GM19324 (cell line): ENCODE data around the gene CHKB.
"Not testable (repeated sequence)": the region's sequence is repeated elsewhere in the genome, so short reads cannot be mapped to it uniquely, and the experiment has no call there.

Source experiments
- ATAC-seq: cut with Tn5 transposase; IDR thresholded peaks from one replicate; pipeline ENCODE4 v1.9.1; 2021; ENCODE audit warnings: mild to moderate bottlenecking, moderate library complexity; ENCODE audit not compliant: unreplicated experiment, low FRiP score

Gene CHKB

DNA sequence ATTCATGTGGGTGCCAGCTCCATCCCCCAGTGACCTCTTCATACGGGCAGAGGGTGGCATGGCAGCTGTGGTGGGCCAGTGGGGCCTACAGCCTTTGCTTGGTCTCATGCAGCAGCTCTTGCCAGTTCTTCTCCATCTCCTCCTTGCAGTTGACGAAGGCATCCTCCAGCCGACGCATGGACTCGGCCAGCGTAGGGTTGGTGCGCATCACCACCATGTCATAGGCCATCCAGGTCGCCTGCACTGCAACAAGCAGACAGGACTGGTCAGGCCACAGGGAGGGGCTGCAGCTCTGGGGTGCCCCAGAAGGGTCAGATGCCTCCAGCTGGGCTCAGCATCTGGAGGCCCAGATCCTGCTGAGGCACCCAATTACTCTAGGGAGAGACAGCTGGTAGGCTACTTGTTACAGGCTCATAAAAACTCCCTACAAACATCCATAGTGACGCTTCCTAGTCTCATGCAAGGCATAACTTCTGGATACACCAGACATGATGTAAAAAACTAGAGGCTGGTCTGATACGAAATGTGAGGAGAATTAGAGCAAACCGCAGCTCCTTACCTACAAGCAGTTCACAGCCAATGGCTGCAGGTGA lies 31.4 kb downstream of the CHKB start:
- ATAC-seq: no peak

DNA sequence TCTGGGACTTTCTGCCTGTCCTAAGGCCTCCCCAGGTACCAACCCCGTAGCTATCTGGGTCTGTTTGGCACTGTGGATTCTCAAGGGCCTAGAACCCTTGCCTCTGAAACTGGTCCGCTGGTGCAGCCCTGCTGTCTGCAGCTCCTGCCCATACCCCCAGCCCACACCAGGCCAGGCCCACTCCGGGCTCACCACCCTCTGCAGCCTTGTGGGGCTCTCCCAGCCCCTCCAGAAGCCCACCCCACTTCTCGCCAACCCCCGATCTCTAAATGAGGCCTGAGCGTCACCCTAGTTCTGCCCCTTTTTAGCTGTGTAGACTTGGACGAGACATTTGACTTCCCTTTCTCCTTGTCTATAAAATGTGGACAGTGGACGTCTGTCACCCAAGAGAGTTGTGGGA lies 32.3 kb downstream of the CHKB start:
- ATAC-seq: no peak

DNA sequence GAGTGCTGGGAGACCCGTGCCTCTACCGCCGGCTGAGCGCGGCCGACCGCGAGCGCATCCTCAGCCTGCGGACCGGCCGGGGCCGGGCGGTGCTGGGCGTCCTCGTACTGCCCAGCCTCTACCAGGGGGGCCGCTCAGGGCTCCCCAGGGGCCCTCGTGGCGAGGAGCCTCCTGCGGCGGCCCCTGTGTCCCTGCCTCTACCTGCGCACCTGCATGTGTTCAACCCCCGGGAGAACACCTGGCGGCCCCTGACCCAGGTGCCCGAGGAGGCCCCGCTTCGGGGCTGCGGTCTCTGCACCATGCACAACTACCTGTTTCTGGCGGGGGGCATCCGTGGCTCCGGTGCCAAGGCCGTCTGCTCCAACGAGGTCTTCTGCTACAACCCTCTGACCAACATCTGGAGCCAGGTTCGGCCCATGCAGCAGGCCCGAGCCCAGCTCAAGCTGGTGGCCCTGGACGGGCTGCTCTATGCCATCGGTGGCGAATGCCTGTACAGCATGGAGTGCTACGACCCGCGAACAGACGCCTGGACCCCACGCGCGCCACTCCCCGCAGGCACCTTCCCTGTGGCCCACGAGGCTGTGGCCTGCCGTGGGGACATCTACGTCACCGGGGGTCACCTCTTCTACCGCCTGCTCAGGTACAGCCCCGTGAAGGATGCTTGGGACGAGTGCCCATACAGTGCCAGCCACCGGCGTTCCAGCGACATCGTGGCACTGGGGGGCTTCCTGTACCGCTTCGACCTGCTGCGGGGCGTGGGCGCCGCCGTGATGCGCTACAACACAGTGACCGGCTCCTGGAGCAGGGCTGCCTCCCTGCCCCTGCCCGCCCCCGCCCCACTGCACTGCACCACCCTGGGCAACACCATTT lies 33.5 kb downstream of the CHKB start:
- no peak for ATAC-seq

DNA sequence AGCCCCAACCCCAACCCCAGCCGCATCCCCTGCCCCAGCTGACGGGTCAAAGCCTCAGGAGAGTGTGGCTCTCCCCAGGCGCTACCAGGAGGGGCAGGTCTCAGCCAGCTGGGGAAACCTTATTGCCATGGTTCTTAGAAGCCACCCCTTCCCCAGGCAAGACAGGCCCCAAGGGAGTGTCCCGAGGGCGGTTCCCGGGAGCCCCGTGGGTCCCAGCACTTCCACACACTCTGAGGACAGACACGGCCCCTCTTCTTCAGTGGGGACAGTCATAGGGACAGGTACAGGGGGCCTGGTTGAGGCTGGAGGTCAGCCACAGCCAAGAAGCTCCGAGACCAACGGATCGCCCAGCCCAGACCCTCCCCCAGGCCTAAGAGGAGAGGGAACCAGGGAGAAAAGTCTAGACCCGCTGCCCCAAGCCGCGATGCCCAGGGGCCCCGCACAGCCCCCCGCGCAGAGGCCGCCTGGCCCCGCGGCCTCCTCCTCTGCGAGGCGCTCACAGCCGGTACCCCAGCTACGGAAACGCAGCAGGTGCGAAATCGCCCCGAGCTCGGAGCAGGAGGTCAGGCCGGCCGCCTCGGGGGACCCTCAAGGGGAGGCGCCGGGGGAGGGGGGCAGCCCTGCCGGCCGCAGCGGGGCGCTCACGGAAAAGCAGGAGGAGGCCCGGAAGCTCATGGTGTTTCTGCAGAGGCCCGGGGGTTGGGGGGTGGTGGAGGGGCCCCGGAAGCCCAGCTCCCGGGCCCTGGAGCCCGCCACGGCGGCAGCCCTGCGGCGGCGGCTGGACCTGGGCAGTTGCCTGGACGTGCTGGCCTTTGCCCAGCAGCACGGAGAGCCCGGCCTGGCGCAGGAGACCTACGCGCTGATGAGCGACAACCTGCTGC lies 34.4 kb downstream of the CHKB start:
- ATAC-seq: no peak

DNA sequence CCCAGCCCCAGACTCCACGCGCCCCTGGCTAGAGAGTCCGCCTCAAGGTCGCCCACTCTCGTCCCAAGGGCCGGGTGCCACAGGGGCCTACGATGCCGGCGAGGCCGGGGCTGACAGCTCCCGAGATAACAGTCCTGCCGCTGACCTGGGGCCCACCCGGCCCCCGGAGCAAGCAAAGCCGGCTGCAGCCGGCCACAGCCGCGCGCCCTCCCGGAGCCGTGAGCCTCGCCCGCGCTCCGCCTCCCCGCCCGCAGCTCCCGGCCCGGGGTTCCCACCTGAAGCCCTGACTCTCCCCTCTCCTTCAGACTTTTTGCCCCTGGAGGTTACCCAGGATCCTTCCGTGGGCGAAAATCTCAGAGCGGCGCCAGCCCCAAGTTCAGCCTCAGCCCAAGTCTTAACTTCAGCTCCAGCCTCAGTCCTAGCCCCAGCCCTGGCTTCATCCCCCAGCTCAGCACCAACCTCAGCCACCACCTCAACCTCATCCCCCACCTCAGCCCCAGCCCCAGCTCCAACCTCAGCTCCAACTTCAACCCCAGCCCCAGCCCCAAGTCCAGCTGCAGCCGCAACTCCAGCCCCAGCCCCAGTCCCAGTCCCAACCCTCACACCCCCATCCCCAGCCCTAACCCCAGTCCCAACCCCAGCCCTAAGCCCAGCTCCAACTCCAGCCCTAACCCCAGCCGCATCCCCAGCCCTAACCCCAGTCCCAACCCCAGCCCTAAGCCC lies 35.2 kb downstream of the CHKB start:
- ATAC-seq: no peak

DNA sequence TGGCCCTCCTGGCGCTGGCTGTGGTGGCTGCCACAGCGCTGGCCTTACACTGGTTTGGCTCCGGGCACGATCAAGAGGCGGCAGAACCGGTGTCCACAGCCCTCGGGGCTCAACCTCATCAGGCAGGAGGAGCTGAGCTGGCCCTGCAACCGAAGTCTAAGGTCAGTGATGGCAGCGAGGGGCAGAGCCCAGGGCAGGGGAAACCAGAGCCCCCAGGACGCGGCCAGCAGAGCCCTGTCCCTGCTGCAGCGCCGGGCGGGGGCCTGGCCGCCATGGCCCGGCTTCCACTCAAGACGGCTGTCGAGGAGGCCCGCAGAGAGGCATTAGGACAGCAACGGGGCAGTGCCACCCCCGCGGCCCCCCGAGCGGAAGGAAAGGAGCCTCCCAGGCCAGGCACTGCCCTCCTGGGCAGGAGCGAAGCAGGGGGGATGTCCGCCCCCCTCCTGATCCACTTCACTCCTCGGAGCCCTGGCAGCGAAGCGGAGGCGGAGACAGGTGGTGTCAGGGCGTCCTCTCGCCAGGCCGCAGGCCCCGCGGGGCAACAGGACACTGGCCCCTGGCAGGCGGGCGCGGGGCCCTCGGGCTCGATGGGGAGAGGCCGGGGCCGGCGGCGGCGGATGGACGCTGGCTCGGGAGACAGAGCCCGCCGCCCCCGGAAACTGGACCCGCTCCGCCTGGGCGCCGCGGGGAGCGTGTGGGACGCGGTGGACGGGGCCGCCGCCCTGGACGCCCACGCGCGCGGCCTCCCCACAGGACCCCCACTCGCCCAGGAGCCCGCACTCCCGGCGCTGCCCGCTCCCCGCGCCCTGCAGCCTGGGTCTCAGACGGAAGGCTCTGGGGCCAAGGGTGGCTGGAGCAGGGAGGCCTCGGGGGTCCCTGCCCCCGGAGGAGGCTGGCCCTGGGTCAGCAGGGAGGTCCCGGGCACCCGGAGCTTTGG lies 36.1 kb downstream of the CHKB start:
- ATAC-seq: no peak

DNA sequence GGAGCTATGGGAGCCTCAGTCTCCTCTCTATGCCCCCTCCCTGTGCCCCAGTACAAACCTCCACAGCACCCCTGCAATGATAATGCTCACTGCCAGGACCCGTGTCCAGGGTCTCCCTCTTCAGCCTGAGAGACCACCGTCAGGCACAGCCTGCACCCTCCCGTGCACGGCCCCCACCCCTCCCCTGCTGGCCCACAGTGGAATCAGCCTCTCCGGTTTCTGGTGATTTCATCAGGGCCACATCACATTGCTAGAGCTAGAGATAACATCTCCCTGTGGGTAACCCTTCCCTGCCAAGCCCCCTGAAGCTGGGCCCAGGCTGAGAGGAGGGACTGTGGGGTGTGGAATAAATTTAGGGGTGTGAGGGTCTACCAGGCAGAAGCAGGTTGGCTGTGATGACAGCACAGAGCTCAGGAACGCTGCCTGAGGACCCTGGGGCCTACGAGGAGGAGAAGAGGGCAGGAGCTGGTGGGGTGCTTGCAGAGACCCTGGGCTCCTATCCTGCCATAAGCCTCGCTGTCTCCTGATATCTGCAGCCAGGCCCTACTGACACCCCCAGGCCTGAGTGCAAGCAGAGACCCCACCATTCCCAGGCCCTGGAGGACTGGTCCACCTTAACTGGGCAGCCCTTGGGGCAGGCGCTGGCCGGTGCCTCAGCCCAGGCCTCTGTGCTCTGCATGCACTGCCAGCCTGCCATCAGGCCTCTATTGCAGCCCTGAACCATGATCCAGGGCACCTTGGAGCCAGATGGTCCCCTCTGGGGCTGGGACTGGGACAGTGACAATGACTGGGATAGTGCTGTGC lies 36.9 kb downstream of the CHKB start, which contains the start of gene KLHDC7B:
Gene KLHDC7B (plus strand): TSS at position 378 of the 804 bp plus-strand sequence. CDS start 345 bp downstream, at position 723.
- ATAC-seq: no peak

DNA sequence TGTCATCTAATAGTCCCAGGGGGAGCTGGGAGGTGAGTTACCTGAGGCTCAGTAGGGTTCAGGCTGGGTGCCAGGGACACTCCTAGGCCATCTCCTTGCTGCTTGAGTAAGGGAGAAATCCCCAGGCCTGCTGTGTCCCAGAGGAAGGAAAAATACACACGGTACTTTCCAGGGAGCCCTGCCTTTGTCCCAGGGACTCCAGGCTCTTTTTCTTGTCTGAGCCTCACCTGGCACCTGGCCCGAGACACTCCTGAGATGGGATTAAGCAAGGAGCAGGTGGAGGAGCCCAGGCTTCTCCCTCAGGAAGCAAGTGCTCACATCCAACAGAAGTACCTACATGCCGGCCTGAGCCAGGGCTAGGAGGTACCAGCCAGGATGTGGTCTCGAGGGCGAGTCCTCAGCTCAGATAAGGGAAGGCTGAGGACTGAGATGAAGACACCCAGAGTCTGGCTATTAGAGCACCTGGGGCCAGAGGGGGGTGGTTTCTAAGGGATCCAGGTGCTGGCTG lies 37.8 kb downstream of the CHKB start:
- ATAC-seq: no peak

DNA sequence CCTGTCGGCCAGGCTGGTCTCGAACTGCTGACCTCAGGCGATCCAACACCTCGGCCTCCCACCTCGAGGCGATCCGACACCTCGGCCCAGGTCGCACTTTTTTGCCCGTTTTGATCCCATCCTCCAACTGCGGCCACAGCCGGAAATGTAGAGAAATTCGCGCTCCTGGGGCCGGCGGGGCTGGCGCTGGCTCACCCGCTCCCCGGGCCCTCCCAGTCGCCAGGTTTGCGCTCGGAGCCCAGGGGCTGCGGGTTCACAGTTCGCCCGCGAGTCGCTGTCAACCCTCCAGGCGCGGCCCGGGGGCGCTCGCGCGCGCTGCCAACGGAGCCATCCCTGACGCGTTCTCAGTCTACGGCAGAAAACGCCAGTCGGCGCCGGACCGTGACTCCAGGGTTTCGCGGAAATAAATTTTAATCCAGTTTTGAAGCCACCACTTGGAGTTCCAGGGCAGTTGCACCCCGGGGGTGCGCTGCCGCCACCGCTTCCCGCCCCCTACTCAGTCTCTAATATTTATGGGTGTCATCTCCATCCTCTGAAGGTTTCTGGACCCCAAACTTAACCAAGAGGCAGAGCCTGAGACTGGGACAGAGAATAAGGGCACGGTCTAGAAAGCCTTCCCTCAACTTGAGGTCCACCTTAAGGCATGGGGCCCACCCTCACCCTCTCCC lies 38.4 kb downstream of the CHKB start:
- no peak for ATAC-seq

DNA sequence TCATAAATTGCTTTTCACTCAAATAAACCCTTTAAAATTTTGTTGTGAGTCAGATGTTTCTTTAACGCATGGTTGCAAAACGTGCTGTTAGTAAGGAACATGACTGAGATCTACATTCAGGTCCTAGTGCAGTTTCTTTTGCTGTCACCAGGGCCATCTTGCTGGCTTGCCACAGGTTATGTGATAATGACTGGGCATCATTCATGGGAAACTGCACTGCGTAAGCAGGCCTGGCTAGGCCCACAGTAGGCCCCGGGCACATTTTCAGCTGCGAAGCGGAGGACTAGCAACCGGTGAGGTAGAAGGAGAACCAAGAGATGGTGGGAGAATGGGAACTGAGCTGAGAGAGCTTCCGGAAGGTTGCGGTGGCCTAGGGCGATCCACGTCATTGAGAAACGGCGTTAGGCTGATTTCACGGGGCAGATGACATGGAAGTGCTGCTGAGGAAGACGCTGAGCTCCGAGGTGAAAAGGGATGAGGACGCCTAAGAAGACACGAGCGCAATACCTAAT lies 40.2 kb downstream of the CHKB start:
- no peak for ATAC-seq

DNA sequence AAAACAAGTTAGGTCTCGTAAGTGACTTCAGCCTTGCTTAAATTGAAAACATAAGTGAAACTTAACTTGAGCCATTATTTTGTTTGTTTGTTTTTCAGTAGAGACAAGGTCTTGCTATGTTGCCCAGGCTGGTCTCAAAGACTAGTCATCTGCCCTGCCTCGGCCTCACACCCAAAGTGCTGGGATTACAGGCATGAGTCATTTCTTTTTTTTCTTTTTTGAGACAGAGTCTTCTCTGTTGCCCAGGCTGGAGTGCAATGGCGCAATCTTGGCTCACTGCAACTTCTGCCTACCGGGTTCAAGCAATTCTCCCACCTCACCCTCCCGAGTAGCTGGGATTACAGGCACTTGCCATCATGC lies 41.0 kb downstream of the CHKB start:
- ATAC-seq: not testable (repeated sequence)

DNA sequence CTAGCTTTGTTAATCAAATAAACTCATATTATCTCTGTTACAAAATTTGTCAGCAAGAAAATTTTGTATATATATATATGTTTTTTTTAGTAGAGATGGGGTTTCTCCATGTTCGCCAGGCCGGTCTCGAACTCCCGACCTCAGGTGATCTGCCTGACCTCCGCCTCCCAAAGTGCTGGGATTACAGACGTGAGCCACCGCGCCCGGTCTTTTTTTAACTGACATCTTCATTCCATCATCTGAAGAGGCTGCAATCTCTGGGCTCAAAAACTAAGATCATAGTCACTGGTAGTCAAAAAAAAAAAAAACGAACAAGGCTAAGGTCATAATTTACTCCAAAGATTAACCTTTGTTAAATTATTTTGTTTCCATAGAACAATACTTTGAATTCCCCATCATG lies 42.3 kb downstream of the CHKB start:
- ATAC-seq: no peak

DNA sequence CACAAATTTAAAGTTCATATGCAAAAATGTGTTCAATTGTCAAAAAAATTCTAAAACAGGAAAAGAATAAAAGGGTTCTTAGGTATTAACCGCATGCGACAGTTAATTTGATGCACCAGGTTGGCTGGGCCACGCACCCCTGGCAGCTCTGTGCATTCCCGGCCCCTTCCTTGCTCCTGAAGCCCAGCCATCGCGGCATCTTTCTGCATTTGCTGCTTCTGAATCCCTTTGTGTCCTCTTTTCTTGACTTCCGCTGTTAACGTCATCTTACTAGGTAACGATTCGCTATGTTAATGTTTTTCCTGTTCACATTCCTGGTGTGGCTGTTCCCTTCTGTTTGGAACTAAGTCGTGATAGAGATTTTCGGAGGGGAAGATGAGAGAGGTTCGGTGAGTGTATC lies 44.9 kb downstream of the CHKB start:
- ATAC-seq: no peak

DNA sequence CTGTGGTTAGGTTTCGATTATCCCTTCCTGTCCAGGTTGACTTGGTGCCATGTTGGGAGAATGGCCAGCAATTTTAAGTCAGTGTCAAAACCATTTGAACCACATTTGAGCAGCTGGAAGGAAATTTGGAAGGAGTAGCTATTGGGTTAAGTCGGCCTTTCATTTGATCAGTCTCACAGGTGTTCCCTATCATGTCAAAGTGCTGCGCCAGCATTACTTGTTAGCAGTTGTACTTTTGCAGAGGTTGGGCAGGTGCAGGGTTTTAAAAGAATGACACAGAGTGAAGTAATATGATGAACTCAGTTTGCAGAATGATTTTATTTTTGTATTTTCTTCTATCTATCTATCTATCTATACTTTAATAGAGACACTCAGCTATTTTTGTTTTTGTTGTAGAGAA lies 46.4 kb downstream of the CHKB start:
- ATAC-seq: no peak

DNA sequence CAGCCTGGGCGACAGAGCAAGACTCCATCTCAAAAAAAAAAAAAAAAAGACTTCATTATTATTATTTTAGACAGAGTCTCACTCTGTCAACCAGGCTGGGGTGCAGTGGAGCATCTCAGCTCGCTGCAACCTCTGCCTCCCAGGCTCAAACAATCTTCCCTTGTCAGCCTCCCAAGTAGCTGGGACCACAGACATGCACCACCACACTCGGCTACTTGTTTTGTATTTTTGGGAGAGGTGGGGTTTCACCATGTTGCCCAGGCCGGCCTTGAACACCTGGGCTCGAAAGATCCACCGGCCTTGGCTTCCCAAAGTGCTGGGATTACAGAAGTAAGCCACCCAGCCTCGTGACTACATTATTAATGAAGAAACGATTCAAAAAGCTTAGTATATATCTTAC lies 47.5 kb downstream of the CHKB start:
- ATAC-seq: no peak

DNA sequence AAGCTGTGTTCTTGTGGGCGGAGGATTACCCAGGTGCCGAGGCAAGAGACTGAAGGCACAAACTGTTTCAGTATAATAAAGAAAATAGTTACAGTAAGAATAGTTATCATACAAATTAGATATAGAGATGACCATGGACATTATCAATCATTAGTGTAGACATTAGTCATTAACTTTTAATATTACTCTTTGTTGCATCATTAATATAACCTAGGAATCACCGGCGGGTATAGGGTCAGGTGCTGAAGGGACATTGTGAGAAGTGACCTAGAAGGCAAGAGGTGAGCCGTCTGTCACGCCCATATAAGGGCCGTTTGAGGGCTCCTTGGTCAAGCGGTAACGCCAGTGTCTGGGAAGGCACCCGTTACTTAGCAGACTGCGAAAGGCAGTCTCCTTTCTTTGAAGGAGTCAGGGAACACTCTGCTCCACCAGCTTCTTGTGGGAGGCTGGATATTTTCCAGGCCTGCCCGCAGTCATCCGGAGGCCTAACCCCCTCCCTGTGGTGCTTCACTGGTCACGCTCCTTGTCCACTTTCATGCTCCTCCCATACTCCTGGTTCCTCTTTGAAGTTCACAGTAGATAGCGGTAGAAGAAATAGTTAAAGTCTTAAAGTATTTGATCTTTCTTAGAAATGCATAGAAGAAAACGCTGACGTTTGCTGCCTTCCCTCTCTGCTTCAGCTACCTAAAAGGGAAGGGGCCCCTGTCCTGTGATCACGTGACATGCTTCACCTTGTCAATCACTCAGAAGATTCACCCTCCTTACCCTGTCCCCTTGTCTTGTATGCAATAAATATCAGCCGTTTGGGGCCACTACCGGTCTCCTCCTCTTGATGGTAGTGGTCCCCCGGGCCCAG lies 48.6 kb downstream of the CHKB start:
- not testable (repeated sequence) for ATAC-seq
